K562 (cell line): Measurements from ENCODE around the gene APEX1. TPM values are rescaled to one million over a fixed set of nuclear protein-coding genes. Genes with fewer than 3 reads are reported as not detected.

Source experiments
- CHAMP1 ChIP-seq: fragments of 450-650 bp; IDR thresholded peaks from 2 replicates; pipeline ENCODE4 v1.6.1; 2016; ENCODE audit warnings: mild to moderate bottlenecking
- CREB5 ChIP-seq: fragments of 250-450 bp; sonication (Bioruptor Pico); IDR thresholded peaks from 2 replicates; pipeline ENCODE4 v1.5.0; 2020; ENCODE audit warnings: mild to moderate bottlenecking
- CTBP1 ChIP-seq: fragments of 450-650 bp; IDR thresholded peaks from 2 replicates; pipeline ENCODE4 v1.6.1; 2016; ENCODE audit warnings: borderline replicate concordance
- DPF2 ChIP-seq: fragments of 450-650 bp; IDR thresholded peaks from 2 replicates; pipeline ENCODE4 v1.6.1; 2016
- HNRNPK ChIP-seq: fragments of 200-400 bp; formaldehyde crosslinking; IDR thresholded peaks from one replicate; pipeline ENCODE4 v1.6.1; 2018; ENCODE audit warnings: mild to moderate bottlenecking, low read depth, low read length; ENCODE audit not compliant: poor library complexity, severe bottlenecking
- MCM3 ChIP-seq: fragments of 450-650 bp; IDR thresholded peaks from 2 replicates; pipeline ENCODE4 v1.6.1; 2016
- NCOA4 ChIP-seq: fragments of 450-650 bp; IDR thresholded peaks from 2 replicates; pipeline ENCODE4 v1.6.1; 2018; ENCODE audit warnings: mild to moderate bottlenecking; ENCODE audit not compliant: partially characterized antibody
- NFIC ChIP-seq: fragments of 450-650 bp; IDR thresholded peaks from 2 replicates; pipeline ENCODE4 v1.6.1; 2017; ENCODE audit warnings: mild to moderate bottlenecking, inconsistent platforms
- NR2C2 ChIP-seq, 2 experiments: fragments of 200-800 bp in 1 of 2; sonication (Bioruptor generic) in 1 of 2; sonication (generic) in 1 of 2; formaldehyde crosslinking in 1 of 2; IDR thresholded peaks; 2 replicates each; pipeline versions ENCODE4 v1.6.1 to v1.8.0; 2016 to 2022; ENCODE audit warnings: mild to moderate bottlenecking in 1 of 2, missing compliant biosample characterization in 1 of 2, missing genetic modification characterization in 1 of 2, missing genetic modification reagents in 1 of 2
- NR3C1 ChIP-seq: sonication (generic); formaldehyde crosslinking; IDR thresholded peaks from 2 replicates; pipeline ENCODE4 v1.8.1; 2022; ENCODE audit warnings: missing genetic modification reagents
- POLR3G ChIP-seq: IDR thresholded peaks from 2 replicates; pipeline ENCODE4 v1.6.1; 2011; ENCODE audit not compliant: insufficient read length, insufficient replicate concordance; ENCODE audit errors: extremely low read depth
- SFPQ ChIP-seq: fragments of 200-400 bp; formaldehyde crosslinking; IDR thresholded peaks from 2 replicates; pipeline ENCODE4 v1.6.1; 2017; ENCODE audit warnings: mild to moderate bottlenecking, low read depth, low read length, moderate library complexity
- TFAP4 ChIP-seq: sonication (generic); formaldehyde crosslinking; IDR thresholded peaks from 2 replicates; pipeline ENCODE4 v1.8.0; 2022; ENCODE audit warnings: missing genetic modification reagents, mild to moderate bottlenecking, moderate library complexity, borderline replicate concordance
- ZBTB8A ChIP-seq: fragments of 450-650 bp; IDR thresholded peaks from 2 replicates; pipeline ENCODE4 v1.6.1; 2018; ENCODE audit warnings: mild to moderate bottlenecking, moderate library complexity; ENCODE audit not compliant: partially characterized antibody
- ZNF780A ChIP-seq: fragments of 250-450 bp; sonication (Bioruptor Pico); IDR thresholded peaks from 2 replicates; pipeline ENCODE4 v1.5.0; 2021; ENCODE audit warnings: mild to moderate bottlenecking
- ZSCAN29 ChIP-seq: fragments of 450-650 bp; IDR thresholded peaks from 2 replicates; pipeline ENCODE4 v1.6.1; 2017
- polyA plus RNA-seq, 8 experiments: library from polyadenylated mRNA; depleted of rRNA in 4 of 8; stranded (reverse) in 5 of 8; unstranded in 3 of 8; fragments of >200 nt; fragmentation: Nextera tagmentation in 2 of 8; fragmentation: Illumina TruSeq in 1 of 8; extraction: Ambion mirVana in 2 of 8; extraction: Trizol in 1 of 8; gene quantifications; 2 replicates each; pipeline versions ENCODE4 v1.2.1 to v1.2.3, GENCODE V29; 2011 to 2014; ENCODE audit warnings: inconsistent platforms in 1 of 8, missing spikeins in 1 of 8
- total RNA-seq, 7 experiments: library from RNA; depleted of rRNA in 6 of 7; stranded (reverse); fragments of >200 nt in 6 of 7; fragmentation: Illumina TruSeq in 2 of 7; extraction: Trizol in 2 of 7; gene quantifications; 2 replicates each; pipeline versions ENCODE4 v1.2.1 to v1.2.3, GENCODE V29; 2011 to 2021; ENCODE audit warnings: low replicate concordance in 1 of 7
- TF ChIP-seq, protein P1 (sequence below): fragments of 450-650 bp; formaldehyde crosslinking; IDR thresholded peaks from 2 replicates; pipeline ENCODE4 v1.4.0; 2020; ENCODE audit warnings: mild to moderate bottlenecking
- TF ChIP-seq, protein P2 (sequence below): sonication (generic); formaldehyde crosslinking; IDR thresholded peaks from 2 replicates; pipeline ENCODE4 v1.8.1; 2023; ENCODE audit warnings: mild to moderate bottlenecking, missing genetic modification reagents

Gene APEX1
- total and polyA plus RNA-seq, 9 of the 15 experiments (the other 6 are each of a cell fraction or from before 2014, with no cell fraction given) = 50.2 to 274 (median 158) TPM

DNA sequence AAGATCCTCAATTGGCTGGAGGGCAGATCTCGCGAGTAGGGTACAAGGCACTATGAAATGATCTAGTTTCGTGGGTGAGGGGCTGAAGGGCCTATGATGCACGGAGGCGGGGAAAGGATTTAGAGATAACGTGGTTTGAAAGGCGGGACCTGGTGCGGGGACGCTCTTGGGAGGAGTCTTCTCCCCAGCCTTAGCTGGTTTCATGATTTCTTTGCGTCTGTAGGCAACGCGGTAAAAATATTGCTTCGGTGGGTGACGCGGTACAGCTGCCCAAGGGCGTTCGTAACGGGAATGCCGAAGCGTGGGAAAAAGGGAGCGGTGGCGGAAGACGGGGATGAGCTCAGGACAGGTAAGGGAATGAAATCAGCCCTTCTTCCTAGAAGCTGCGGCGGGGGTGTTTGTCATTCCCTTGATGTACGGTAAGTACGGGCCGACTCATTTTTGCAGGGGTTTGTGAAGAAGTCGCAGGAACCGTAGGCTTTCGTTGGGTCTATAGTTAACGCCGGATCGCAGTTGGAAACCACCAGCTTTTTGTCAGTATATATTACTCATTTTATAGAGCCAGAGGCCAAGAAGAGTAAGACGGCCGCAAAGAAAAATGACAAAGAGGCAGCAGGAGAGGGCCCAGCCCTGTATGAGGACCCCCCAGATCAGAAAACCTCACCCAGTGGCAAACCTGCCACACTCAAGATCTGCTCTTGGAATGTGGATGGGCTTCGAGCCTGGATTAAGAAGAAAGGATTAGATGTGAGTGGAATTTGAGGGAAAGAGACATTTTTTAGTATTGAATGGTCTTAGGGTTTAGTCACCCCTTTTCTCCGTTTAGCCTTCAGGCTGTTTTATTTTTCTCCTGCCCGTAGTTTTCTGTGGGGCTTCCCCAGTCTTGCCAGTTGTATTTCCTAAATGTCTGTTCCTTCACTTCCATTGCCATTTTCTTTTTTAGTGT, 602 bp downstream of the APEX1 start (continued):
- TF ChIP-seq CHAMP1 = no peak
- TF ChIP-seq NR3C1 = no peak
- no peak for TF ChIP-seq MCM3
- TF ChIP-seq ZSCAN29 = no peak
- no peak for TF ChIP-seq NR2C2 (CRISPR knock-in tag; IDR thresholded peaks at IDR 0.05)
- peak; percentile 3; the same call in 1 of the 2 replicates for TF ChIP-seq NR2C2 (tag; IDR thresholded peaks at IDR 0.05)
- no peak for TF ChIP-seq ZNF780A
- TF ChIP-seq NFIC = no peak
- TF ChIP-seq HNRNPK = no peak
- no peak for TF ChIP-seq POLR3G
- TF ChIP-seq DPF2 = 0 out of 2 replicates have a peak, but pooled peaks have one; percentile 57
- TF ChIP-seq, protein P1, sequence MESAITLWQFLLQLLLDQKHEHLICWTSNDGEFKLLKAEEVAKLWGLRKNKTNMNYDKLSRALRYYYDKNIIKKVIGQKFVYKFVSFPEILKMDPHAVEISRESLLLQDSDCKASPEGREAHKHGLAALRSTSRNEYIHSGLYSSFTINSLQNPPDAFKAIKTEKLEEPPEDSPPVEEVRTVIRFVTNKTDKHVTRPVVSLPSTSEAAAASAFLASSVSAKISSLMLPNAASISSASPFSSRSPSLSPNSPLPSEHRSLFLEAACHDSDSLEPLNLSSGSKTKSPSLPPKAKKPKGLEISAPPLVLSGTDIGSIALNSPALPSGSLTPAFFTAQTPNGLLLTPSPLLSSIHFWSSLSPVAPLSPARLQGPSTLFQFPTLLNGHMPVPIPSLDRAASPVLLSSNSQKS (CRISPR knock-in tag) = no peak
- TF ChIP-seq CREB5 (CRISPR knock-in tag) = no peak
- no peak for TF ChIP-seq SFPQ
- peak; percentile 21; the same call in 1 of the 2 replicates for TF ChIP-seq CTBP1
- TF ChIP-seq, protein P2, sequence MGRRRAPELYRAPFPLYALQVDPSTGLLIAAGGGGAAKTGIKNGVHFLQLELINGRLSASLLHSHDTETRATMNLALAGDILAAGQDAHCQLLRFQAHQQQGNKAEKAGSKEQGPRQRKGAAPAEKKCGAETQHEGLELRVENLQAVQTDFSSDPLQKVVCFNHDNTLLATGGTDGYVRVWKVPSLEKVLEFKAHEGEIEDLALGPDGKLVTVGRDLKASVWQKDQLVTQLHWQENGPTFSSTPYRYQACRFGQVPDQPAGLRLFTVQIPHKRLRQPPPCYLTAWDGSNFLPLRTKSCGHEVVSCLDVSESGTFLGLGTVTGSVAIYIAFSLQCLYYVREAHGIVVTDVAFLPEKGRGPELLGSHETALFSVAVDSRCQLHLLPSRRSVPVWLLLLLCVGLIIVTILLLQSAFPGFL (CRISPR knock-in tag) = no peak
- peak; percentile 24; the same call in 1 of the 2 replicates for TF ChIP-seq TFAP4
- TF ChIP-seq NCOA4 = no peak
- no peak for TF ChIP-seq ZBTB8A
